ENCODE results near the gene SENP8. TPM values are rescaled to one million over a fixed set of nuclear protein-coding genes. Genes with fewer than 3 reads are reported as not detected.

SENP8 gene
- total RNA-seq, 4 donors from 2014 or later: 1.2 to 2.2 (median 1.9) TPM

- Histone ChIP-seq H3K27me3 (no peaks in the 10 kb centered on the region), H3K36me3 (no peaks in the 10 kb centered on the region), H3K4me3 (no peak overlapping the region), H3K27ac (peak overlapping the region in 1 of 4 donors; percentile 74), H3K9me3 (no peaks in the 10 kb centered on the region), H3K4me1 (peaks cover 0 to 29% (median 5%) of the 10 kb centered on the region in 4 donors)
- 91 to 97% methylated on average over 5 of the region's 5 CpGs for WGBS, 2 donors
- no peak for TF ChIP-seq EP300 (IDR thresholded peaks at IDR 0.05)
- TF ChIP-seq POLR2A (IDR thresholded peaks at IDR 0.05): no peak
- no peak for TF ChIP-seq CTCF (IDR thresholded peaks at IDR 0.05)
- DNase-seq (ENCODE audit: low spot score in 2 of 2): no peak
Measured at GRCh38 chr15:72160696-72161245, 42.6 kb downstream of the SENP8 start.

- no peaks in the 10 kb centered on the region for H3K9me3 ChIP-seq
- H3K4me3 ChIP-seq: no peak overlapping the region
- WGBS, 2 donors: 47 to 56% methylated on average over 6 of the region's 7 CpGs
- no peak for DNase-seq (ENCODE audit: low spot score in 2 of 2)
- peaks cover 0 to 25% (median 5%) of the 10 kb centered on the region in 4 donors for H3K4me1 ChIP-seq
- H3K27ac ChIP-seq: peak overlapping the region in 3 of 4 donors; percentile 33 to 74 (median 57)
- H3K36me3 ChIP-seq: no peaks in the 10 kb centered on the region
- TF ChIP-seq CTCF (IDR thresholded peaks at IDR 0.05) (no peak), EP300 (IDR thresholded peaks at IDR 0.05) (no peak), POLR2A (IDR thresholded peaks at IDR 0.05) (no peak)
- no peaks in the 10 kb centered on the region for H3K27me3 ChIP-seq
Measured at GRCh38 chr15:72161361-72162132, 43.3 kb downstream of the SENP8 start.

GRCh38 chr15:72162569-72162968, 44.4 kb downstream of the SENP8 start:
- WGBS, 2 donors: 97 to 100% methylated on average over 4 of the region's 5 CpGs
- Histone ChIP-seq H3K27me3 (no peaks in the 10 kb centered on the region), H3K27ac (peak overlapping the region in 1 of 4 donors; percentile 74), H3K9me3 (no peaks in the 10 kb centered on the region), H3K4me3 (no peak overlapping the region), H3K4me1 (peaks cover 0 to 25% (median 5%) of the 10 kb centered on the region in 4 donors), H3K36me3 (no peaks in the 10 kb centered on the region)
- no peak for TF ChIP-seq EP300 (IDR thresholded peaks at IDR 0.05)
- no peak for TF ChIP-seq POLR2A (IDR thresholded peaks at IDR 0.05)
- TF ChIP-seq CTCF (IDR thresholded peaks at IDR 0.05): no peak
- no peak for DNase-seq (ENCODE audit: low spot score in 2 of 2)

- no peak overlapping the region for H3K4me3 ChIP-seq
- no peaks in the 10 kb centered on the region for H3K9me3 ChIP-seq
- WGBS, 2 donors: 70 to 80% methylated on average over 4 of the region's 4 CpGs
- no peaks in the 10 kb centered on the region for H3K36me3 ChIP-seq
- H3K4me1 ChIP-seq: peaks cover 0 to 32% (median 13%) of the 10 kb centered on the region in 4 donors
- no peak for TF ChIP-seq CTCF (IDR thresholded peaks at IDR 0.05)
- no peak for TF ChIP-seq POLR2A (IDR thresholded peaks at IDR 0.05)
- no peak for TF ChIP-seq EP300 (IDR thresholded peaks at IDR 0.05)
- H3K27me3 ChIP-seq: no peaks in the 10 kb centered on the region
- no peak overlapping the region for H3K27ac ChIP-seq
- no peak for DNase-seq (ENCODE audit: low spot score in 2 of 2)
Measured at GRCh38 chr15:72163719-72164118, 45.5 kb downstream of the SENP8 start.

GRCh38 chr15:72166716-72167417, 48.7 kb downstream of the SENP8 start:
- Histone ChIP-seq H3K9me3 (no peaks in the 10 kb centered on the region), H3K27me3 (no peaks in the 10 kb centered on the region), H3K36me3 (no peaks in the 10 kb centered on the region), H3K27ac (no peak overlapping the region), H3K4me1 (peaks cover 0 to 30% (median 20%) of the 10 kb centered on the region in 4 donors), H3K4me3 (no peak overlapping the region)
- DNase-seq (ENCODE audit: low spot score in 2 of 2): no peak
- 89 to 94% methylated on average over 5 of the region's 5 CpGs for WGBS, 2 donors
- no peak for TF ChIP-seq CTCF (IDR thresholded peaks at IDR 0.05)
- no peak for TF ChIP-seq EP300 (IDR thresholded peaks at IDR 0.05)
- TF ChIP-seq POLR2A (IDR thresholded peaks at IDR 0.05): no peak

Measured in tibial nerve (tissue), 4 donors.